SK-N-SH treated with all-trans-retinoic acid at 6 μM for 48 hours (cell line): ENCODE data around the gene APIP.

Experiments
- ATAC-seq: fragments of 200-7000 bp; cut with Tn5 transposase; 3 replicates; pipeline ENCODE4 v1.9.1; 2020; ENCODE audit warnings: mild to moderate bottlenecking, moderate library complexity
- ARNTL ChIP-seq: fragments of 450-650 bp; formaldehyde crosslinking; IDR thresholded peaks from 2 replicates; pipeline ENCODE4 v1.5.0; 2020; ENCODE audit warnings: low read depth, mild to moderate bottlenecking, moderate library complexity, borderline replicate concordance
- BACH2 ChIP-seq: fragments of 250-450 bp; sonication (Bioruptor Pico); IDR thresholded peaks from 2 replicates; pipeline ENCODE4 v1.9.0; 2021; ENCODE audit warnings: mild to moderate bottlenecking, borderline replicate concordance
- CSDC2 ChIP-seq: fragments of 250-450 bp; sonication (Bioruptor Pico); IDR thresholded peaks from 2 replicates; pipeline ENCODE4 v1.5.0; 2020; ENCODE audit warnings: mild to moderate bottlenecking, moderate library complexity
- ESRRG ChIP-seq: fragments of 250-450 bp; sonication (Bioruptor Pico); IDR thresholded peaks from 2 replicates; pipeline ENCODE4 v1.6.1; 2021; ENCODE audit warnings: mild to moderate bottlenecking
- GLIS3 ChIP-seq: fragments of 250-450 bp; sonication (Bioruptor Pico); IDR thresholded peaks from 2 replicates; pipeline ENCODE4 v1.5.0; 2020; ENCODE audit warnings: mild to moderate bottlenecking, moderate library complexity
- ISL1 ChIP-seq: fragments of 250-450 bp; sonication (Bioruptor Pico); IDR thresholded peaks from 2 replicates; pipeline ENCODE4 v2.1.2; 2022; ENCODE audit warnings: mild to moderate bottlenecking, moderate library complexity
- OSR1 ChIP-seq: fragments of 250-450 bp; sonication (Bioruptor Pico); IDR thresholded peaks from 2 replicates; pipeline ENCODE4 v1.8.0; 2022; ENCODE audit warnings: moderate library complexity, mild to moderate bottlenecking, inconsistent platforms
- RARB ChIP-seq: fragments of 250-450 bp; sonication (Bioruptor Pico); IDR thresholded peaks from 2 replicates; pipeline ENCODE4 v1.8.0; 2021; ENCODE audit warnings: mild to moderate bottlenecking, moderate library complexity
- TCF4 ChIP-seq: fragments of 250-450 bp; sonication (Bioruptor Pico); IDR thresholded peaks from 2 replicates; pipeline ENCODE4 v1.8.0; 2021; ENCODE audit warnings: mild to moderate bottlenecking, moderate library complexity, borderline replicate concordance
- TOX ChIP-seq: fragments of 250-450 bp; sonication (Bioruptor Pico); IDR thresholded peaks from 2 replicates; pipeline ENCODE4 v1.8.0; 2021; ENCODE audit warnings: mild to moderate bottlenecking, moderate library complexity, borderline replicate concordance
- ZC3H10 ChIP-seq: fragments of 250-450 bp; sonication (Bioruptor Pico); IDR thresholded peaks from 2 replicates; pipeline ENCODE4 v1.5.1; 2021; ENCODE audit warnings: mild to moderate bottlenecking, moderate library complexity
- ZFP3 ChIP-seq: fragments of 250-450 bp; sonication (Bioruptor Pico); IDR thresholded peaks from 2 replicates; pipeline ENCODE4 v1.5.0; 2020; ENCODE audit warnings: mild to moderate bottlenecking, moderate library complexity
- ZNF70 ChIP-seq: fragments of 450-650 bp; formaldehyde crosslinking; IDR thresholded peaks from 2 replicates; pipeline ENCODE4 v1.5.0; 2020; ENCODE audit warnings: mild to moderate bottlenecking, moderate library complexity
- ZNF8 ChIP-seq: fragments of 450-650 bp; formaldehyde crosslinking; IDR thresholded peaks from 2 replicates; pipeline ENCODE4 v1.5.0; 2020; ENCODE audit warnings: mild to moderate bottlenecking, moderate library complexity
- TF ChIP-seq, protein P1 (sequence below): fragments of 250-450 bp; sonication (Bioruptor Pico); IDR thresholded peaks from 2 replicates; pipeline ENCODE4 v1.5.1; 2020; ENCODE audit warnings: low read depth, mild to moderate bottlenecking, moderate library complexity
- TF ChIP-seq, protein P2 (sequence below): fragments of 250-450 bp; sonication (Bioruptor Pico); IDR thresholded peaks from 2 replicates; pipeline ENCODE4 v1.8.0; 2020; ENCODE audit warnings: mild to moderate bottlenecking, moderate library complexity, borderline replicate concordance
- TF ChIP-seq, protein P3 (sequence below): fragments of 250-450 bp; sonication (Bioruptor Pico); IDR thresholded peaks from 2 replicates; pipeline ENCODE4 v1.5.0; 2020; ENCODE audit warnings: mild to moderate bottlenecking, moderate library complexity
- TF ChIP-seq, protein P4 (sequence below): fragments of 250-450 bp; sonication (Bioruptor Pico); IDR thresholded peaks from 2 replicates; pipeline ENCODE4 v1.8.0; 2021; ENCODE audit warnings: low read depth, mild to moderate bottlenecking, moderate library complexity, borderline replicate concordance

The APIP gene

DNA sequence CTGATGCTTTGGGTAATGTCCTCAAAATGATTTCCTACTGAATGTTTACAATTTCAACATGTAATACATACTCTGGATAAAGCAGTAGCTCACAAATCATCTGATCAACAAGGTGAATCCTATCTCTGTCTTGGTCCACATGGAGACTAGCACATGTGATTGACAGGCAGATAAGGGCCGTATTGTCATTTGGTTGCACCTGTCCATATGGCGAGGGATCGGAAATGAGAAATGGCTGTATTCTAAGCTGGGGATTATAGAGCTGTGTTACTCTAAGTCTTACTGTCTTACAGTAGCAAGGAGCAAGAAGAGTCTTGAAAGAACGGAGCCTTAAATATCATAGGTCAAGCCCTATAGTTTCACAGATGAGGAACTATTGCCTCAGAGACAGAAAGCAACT is 55.7 kb downstream of the APIP start:
- no peak for TF ChIP-seq BACH2 (CRISPR knock-in tag)
- no peak for TF ChIP-seq ARNTL
- no peak for TF ChIP-seq TOX (CRISPR knock-in tag)
- no peak for TF ChIP-seq CSDC2 (CRISPR knock-in tag)
- no peak for TF ChIP-seq OSR1 (CRISPR knock-in tag)
- TF ChIP-seq GLIS3 (CRISPR knock-in tag) = no peak
- TF ChIP-seq, protein P1, sequence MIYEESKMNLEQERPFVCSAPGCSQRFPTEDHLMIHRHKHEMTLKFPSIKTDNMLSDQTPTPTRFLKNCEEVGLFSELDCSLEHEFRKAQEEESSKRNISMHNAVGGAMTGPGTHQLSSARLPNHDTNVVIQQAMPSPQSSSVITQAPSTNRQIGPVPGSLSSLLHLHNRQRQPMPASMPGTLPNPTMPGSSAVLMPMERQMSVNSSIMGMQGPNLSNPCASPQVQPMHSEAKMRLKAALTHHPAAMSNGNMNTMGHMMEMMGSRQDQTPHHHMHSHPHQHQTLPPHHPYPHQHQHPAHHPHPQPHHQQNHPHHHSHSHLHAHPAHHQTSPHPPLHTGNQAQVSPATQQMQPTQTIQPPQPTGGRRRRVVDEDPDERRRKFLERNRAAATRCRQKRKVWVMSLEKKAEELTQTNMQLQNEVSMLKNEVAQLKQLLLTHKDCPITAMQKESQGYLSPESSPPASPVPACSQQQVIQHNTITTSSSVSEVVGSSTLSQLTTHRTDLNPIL (CRISPR knock-in tag) = no peak
- TF ChIP-seq, protein P2, sequence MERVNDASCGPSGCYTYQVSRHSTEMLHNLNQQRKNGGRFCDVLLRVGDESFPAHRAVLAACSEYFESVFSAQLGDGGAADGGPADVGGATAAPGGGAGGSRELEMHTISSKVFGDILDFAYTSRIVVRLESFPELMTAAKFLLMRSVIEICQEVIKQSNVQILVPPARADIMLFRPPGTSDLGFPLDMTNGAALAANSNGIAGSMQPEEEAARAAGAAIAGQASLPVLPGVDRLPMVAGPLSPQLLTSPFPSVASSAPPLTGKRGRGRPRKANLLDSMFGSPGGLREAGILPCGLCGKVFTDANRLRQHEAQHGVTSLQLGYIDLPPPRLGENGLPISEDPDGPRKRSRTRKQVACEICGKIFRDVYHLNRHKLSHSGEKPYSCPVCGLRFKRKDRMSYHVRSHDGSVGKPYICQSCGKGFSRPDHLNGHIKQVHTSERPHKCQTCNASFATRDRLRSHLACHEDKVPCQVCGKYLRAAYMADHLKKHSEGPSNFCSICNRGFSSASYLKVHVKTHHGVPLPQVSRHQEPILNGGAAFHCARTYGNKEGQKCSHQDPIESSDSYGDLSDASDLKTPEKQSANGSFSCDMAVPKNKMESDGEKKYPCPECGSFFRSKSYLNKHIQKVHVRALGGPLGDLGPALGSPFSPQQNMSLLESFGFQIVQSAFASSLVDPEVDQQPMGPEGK (CRISPR knock-in tag) = no peak
- no peak for TF ChIP-seq ZNF8 (CRISPR knock-in tag)
- no peak for ATAC-seq

DNA sequence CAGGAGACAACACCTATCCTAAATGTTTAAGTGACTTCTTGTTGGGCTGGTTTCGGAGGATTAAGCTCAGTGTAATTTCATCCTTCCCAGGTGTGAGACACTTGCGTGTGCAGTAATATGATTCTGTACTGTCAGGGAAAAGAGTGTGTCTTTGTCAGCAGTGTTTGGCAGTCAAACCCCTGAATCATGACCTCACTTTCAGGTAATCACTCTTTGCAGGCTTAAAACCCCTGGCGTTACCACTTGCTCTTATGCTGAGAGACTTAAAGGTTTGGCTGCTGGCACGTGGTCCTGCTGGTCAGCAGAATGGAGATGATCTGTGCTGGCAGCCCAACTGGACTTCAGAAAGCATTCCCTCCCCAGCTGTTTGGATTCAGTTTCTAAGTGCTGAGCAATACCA is 56.1 kb downstream of the APIP start:
- ATAC-seq = no peak
- TF ChIP-seq, protein P3, sequence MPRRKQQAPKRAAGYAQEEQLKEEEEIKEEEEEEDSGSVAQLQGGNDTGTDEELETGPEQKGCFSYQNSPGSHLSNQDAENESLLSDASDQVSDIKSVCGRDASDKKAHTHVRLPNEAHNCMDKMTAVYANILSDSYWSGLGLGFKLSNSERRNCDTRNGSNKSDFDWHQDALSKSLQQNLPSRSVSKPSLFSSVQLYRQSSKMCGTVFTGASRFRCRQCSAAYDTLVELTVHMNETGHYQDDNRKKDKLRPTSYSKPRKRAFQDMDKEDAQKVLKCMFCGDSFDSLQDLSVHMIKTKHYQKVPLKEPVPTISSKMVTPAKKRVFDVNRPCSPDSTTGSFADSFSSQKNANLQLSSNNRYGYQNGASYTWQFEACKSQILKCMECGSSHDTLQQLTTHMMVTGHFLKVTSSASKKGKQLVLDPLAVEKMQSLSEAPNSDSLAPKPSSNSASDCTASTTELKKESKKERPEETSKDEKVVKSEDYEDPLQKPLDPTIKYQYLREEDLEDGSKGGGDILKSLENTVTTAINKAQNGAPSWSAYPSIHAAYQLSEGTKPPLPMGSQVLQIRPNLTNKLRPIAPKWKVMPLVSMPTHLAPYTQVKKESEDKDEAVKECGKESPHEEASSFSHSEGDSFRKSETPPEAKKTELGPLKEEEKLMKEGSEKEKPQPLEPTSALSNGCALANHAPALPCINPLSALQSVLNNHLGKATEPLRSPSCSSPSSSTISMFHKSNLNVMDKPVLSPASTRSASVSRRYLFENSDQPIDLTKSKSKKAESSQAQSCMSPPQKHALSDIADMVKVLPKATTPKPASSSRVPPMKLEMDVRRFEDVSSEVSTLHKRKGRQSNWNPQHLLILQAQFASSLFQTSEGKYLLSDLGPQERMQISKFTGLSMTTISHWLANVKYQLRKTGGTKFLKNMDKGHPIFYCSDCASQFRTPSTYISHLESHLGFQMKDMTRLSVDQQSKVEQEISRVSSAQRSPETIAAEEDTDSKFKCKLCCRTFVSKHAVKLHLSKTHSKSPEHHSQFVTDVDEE (CRISPR knock-in tag) = no peak
- no peak for TF ChIP-seq CSDC2 (CRISPR knock-in tag)
- TF ChIP-seq, protein P4, sequence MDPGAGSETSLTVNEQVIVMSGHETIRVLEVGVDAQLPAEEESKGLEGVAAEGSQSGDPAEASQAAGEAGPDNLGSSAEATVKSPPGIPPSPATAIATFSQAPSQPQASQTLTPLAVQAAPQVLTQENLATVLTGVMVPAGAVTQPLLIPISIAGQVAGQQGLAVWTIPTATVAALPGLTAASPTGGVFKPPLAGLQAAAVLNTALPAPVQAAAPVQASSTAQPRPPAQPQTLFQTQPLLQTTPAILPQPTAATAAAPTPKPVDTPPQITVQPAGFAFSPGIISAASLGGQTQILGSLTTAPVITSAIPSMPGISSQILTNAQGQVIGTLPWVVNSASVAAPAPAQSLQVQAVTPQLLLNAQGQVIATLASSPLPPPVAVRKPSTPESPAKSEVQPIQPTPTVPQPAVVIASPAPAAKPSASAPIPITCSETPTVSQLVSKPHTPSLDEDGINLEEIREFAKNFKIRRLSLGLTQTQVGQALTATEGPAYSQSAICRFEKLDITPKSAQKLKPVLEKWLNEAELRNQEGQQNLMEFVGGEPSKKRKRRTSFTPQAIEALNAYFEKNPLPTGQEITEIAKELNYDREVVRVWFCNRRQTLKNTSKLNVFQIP = no peak
- TF ChIP-seq ISL1 (CRISPR knock-in tag) = no peak
- TF ChIP-seq ARNTL = no peak
- TF ChIP-seq ZNF70 (CRISPR knock-in tag) = no peak
- no peak for TF ChIP-seq ZFP3 (CRISPR knock-in tag)
- TF ChIP-seq ZC3H10 (CRISPR knock-in tag) = no peak
- TF ChIP-seq TCF4 (CRISPR knock-in tag) = no peak
- TF ChIP-seq ZNF8 (CRISPR knock-in tag) = no peak

DNA sequence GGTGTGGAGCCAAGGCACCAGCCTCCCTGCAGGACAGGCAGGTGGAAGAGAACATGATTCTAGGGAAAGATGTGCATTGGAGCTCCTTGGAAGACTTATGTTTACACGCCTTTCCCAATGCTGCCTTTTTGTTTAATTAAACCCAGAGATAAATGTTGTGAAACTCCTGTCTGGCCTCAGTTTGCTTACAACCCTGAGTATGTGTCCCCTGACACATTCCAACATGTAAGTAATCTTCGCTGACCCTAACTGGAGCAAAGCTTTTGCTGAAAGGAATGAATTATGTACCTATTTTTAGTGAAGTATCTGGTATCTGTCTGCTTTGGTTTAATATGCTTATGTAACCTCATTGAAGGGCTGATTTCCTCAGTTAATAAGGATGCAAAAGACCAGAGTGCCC is 56.7 kb downstream of the APIP start:
- TF ChIP-seq ZFP3 (CRISPR knock-in tag) (no peak), RARB (CRISPR knock-in tag) (no peak), OSR1 (CRISPR knock-in tag) (no peak), ZNF8 (CRISPR knock-in tag) (no peak), CSDC2 (CRISPR knock-in tag) (no peak), ESRRG (CRISPR knock-in tag) (no peak), GLIS3 (CRISPR knock-in tag) (no peak), ARNTL (no peak)
- TF ChIP-seq, protein P3 (CRISPR knock-in tag) = no peak
- TF ChIP-seq, protein P2 (CRISPR knock-in tag) = no peak
- TF ChIP-seq, protein P4 = no peak
- ATAC-seq = no peak
